ENCODE measurements around the gene GALNT8.
"Not testable (repeated sequence)": the region's sequence is repeated elsewhere in the genome, so short reads cannot be mapped to it uniquely, and the experiment has no call there.

The GALNT8 gene

DNA sequence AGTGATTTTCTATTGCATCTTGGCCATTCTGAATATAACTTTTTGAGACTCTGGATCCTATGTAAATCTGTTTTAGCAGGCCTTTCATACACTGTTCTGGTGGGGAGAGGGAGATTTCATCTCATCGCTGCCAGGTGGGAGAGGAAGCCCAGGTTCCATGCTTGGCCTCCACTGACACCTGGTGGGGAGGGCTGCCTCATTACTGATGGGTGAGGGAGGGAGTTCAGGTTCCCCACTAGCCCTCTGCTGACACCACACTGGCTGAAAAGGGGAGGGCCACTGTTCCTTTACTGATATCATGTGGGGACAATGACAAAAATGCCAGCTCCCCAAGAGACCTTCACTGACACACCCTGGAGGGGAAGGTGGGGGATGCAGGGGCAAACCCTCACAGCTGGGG is 2.4 kb upstream of the GALNT8 start:
- DNase-seq (ENCODE audit: low spot score): no peak
- TF ChIP-seq, protein P1, sequence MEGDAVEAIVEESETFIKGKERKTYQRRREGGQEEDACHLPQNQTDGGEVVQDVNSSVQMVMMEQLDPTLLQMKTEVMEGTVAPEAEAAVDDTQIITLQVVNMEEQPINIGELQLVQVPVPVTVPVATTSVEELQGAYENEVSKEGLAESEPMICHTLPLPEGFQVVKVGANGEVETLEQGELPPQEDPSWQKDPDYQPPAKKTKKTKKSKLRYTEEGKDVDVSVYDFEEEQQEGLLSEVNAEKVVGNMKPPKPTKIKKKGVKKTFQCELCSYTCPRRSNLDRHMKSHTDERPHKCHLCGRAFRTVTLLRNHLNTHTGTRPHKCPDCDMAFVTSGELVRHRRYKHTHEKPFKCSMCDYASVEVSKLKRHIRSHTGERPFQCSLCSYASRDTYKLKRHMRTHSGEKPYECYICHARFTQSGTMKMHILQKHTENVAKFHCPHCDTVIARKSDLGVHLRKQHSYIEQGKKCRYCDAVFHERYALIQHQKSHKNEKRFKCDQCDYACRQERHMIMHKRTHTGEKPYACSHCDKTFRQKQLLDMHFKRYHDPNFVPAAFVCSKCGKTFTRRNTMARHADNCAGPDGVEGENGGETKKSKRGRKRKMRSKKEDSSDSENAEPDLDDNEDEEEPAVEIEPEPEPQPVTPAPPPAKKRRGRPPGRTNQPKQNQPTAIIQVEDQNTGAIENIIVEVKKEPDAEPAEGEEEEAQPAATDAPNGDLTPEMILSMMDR (IDR thresholded peaks at IDR 0.05; ENCODE audit: borderline replicate concordance, control extremely low read depth, extremely low read depth, insufficient read depth, missing control alignments): no peak
- in situ Hi-C loops (cut with MboI; ENCODE audit: low sequenced_read_pairs, unreplicated experiment): no loop called here

GRCh38 chr12:4720637-4720995 is 416 bp downstream of the GALNT8 start:
- in situ Hi-C loops (cut with MboI; ENCODE audit: low sequenced_read_pairs, unreplicated experiment): no loop called here
- TF ChIP-seq, protein P1 (IDR thresholded peaks at IDR 0.05; ENCODE audit: borderline replicate concordance, control extremely low read depth, extremely low read depth, insufficient read depth, missing control alignments): no peak
- no peak for DNase-seq (ENCODE audit: low spot score)

DNA sequence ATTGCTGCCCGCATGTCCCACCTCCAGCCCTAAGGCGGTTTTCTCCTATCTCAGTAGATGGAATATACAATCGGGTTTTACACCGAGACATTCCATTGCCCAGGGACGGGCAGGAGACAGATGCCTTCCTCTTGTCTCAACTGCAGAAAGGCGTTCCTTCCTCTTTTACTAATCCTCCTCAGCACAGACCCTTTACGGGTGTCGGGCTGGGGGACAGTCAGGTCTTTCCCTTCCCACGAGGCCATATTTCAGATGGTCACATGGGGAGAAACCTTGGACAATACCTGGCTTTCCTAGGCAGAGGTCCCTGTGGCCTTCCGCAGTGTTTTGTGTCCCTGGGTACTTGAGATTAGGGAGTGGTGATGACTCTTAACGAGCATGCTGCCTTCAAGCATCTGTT is 1.4 kb downstream of the GALNT8 start:
- in situ Hi-C loops (cut with MboI; ENCODE audit: low sequenced_read_pairs, unreplicated experiment); DNase-seq (ENCODE audit: low spot score): not testable (repeated sequence)

DNA sequence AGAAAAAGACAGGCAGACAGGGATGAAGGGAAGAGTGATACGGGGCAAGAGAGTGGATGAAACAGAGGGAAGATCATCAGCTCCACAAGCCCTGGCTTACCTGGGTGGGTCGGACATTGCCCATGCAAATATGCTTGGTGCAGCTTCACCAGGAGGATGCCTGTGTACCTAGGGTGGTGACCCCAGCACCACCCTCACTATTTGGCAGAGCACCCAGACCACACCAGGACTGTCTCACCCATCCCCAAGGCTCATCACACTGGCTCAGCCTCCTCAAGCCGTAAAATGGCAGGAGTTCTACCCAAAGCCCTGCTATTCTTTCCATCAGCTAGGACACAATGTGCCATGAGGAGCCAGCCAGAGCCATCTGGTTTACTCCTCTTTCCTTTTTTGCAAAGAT is 3.0 kb downstream of the GALNT8 start:
- TF ChIP-seq, protein P1 (IDR thresholded peaks at IDR 0.05; ENCODE audit: borderline replicate concordance, control extremely low read depth, extremely low read depth, insufficient read depth, missing control alignments): no peak
- in situ Hi-C loops (cut with MboI; ENCODE audit: low sequenced_read_pairs, unreplicated experiment): no loop called here

DNA sequence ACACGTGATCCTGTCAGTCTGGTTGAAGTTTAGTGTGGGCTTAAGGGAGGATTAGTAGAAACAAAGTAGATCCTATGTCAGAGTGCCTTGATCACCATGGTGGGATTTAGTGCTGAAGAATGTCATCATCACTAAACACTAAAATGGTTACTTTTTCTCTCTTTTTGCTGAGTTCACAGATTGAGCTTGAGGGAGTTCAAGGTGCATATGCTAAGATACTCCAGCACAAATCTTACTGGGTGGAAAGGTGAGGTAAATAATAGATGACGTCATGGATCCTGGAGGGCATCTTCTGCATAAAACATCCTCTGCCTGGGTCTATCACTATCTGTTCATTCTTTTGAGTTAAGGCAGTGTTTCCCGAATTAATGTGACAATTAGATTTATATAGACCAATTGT is 4.9 kb downstream of the GALNT8 start:
- no peak for DNase-seq (ENCODE audit: low spot score)
- in situ Hi-C loops (cut with MboI; ENCODE audit: low sequenced_read_pairs, unreplicated experiment): no loop called here
- TF ChIP-seq, protein P1 (IDR thresholded peaks at IDR 0.05; ENCODE audit: borderline replicate concordance, control extremely low read depth, extremely low read depth, insufficient read depth, missing control alignments): no peak

More for the DNA sequence above, 3.0 kb downstream of the GALNT8 start:
- no peak for DNase-seq (ENCODE audit: low spot score)

DNA sequence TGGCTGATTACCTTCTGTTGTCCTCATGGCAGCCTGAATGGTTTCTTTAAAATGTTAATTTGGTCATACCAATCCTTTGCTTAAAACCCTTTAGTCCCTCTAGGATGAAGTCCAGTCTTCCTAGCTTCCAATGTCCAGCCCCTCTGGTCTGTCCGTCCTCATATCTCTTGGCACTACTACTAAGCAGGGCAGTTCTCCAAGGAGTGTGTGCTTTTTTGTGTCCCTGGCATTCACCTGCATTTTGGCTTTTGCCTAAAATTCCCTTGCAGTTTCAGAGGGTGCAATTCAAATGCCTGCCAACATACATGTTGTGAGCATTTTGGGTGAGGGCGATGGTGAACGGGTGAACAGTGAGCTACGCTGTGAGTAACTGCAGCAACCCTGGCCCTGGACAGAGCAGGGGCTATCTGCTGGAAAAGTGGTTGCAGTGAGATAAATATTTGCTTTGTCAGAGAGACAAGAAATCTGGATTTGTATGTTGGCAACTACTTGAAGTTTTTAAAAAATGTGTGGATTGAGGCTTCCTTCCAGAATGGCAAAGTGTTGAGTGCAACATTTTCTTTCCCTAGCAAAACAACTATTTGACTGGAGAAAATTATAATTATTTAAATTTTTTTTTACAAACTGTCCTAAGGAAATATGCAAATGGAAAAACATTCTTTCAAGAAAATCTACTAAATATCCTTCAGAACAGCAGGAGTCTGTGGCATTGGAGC is 14.6 kb downstream of the GALNT8 start:
- TF ChIP-seq, protein P1 (IDR thresholded peaks at IDR 0.05; ENCODE audit: borderline replicate concordance, control extremely low read depth, extremely low read depth, insufficient read depth, missing control alignments): no peak
- no peak for DNase-seq (ENCODE audit: low spot score)
- in situ Hi-C loops (cut with MboI; ENCODE audit: low sequenced_read_pairs, unreplicated experiment): no loop called here

GRCh38 chr12:4736091-4736490 is 15.9 kb downstream of the GALNT8 start:
- TF ChIP-seq, protein P1 (IDR thresholded peaks at IDR 0.05; ENCODE audit: borderline replicate concordance, control extremely low read depth, extremely low read depth, insufficient read depth, missing control alignments): no peak
- DNase-seq (ENCODE audit: low spot score): no peak
- in situ Hi-C loops (cut with MboI; ENCODE audit: low sequenced_read_pairs, unreplicated experiment): no loop called here
